Cardiac fibroblast (primary cell): Measurements from ENCODE around the gene BRSK2.

ENCODE experiments used
- DNase-seq, 2 donors: peaks; one replicate each; pipeline versions ENCODE4 v3.0.0 to v3.0.0-alpha.2; 2010; ENCODE audit warnings: low read depth in 2 of 2
- H3K4me3 ChIP-seq, 2 donors: replicated peaks in 1 of 2; 1 replicate in 1 of 2; 2 replicates in 1 of 2; pipeline ENCODE4 v1.5.1; 2011; ENCODE audit warnings: low read depth in 2 of 2, low read length in 2 of 2, mild to moderate bottlenecking in 2 of 2, moderate library complexity in 1 of 2
- CTCF ChIP-seq: IDR thresholded peaks from one replicate; pipeline ENCODE4 v1.5.1; 2011; ENCODE audit warnings: low read depth, mild to moderate bottlenecking, low read length, inconsistent platforms

BRSK2 gene

GRCh38 chr11:1436468-1437039 is 46.8 kb downstream of the BRSK2 start:
- TF ChIP-seq CTCF = no peak
- no peak for DNase-seq
- no peak overlapping the region for H3K4me3 ChIP-seq

GRCh38 chr11:1437500-1437899 is 47.8 kb downstream of the BRSK2 start:
- no peak for TF ChIP-seq CTCF
- DNase-seq = peak; percentile 28 to 88
- no peak overlapping the region for H3K4me3 ChIP-seq

GRCh38 chr11:1438261-1438966 is 48.7 kb downstream of the BRSK2 start:
- DNase-seq = no peak
- TF ChIP-seq CTCF = no peak
- H3K4me3 ChIP-seq = no peak overlapping the region

- TF ChIP-seq CTCF = no peak
- DNase-seq = no peak
- H3K4me3 ChIP-seq = no peak overlapping the region
Observed at GRCh38 chr11:1438967-1439330, 49.2 kb downstream of the BRSK2 start.

GRCh38 chr11:1439341-1439740 is 49.6 kb downstream of the BRSK2 start:
- no peak overlapping the region for H3K4me3 ChIP-seq
- TF ChIP-seq CTCF = no peak
- DNase-seq = no peak

- TF ChIP-seq CTCF = no peak
- no peak overlapping the region for H3K4me3 ChIP-seq
- no peak for DNase-seq
Observed at GRCh38 chr11:1440066-1440465, 50.3 kb downstream of the BRSK2 start.

GRCh38 chr11:1440496-1440895 is 50.8 kb downstream of the BRSK2 start:
- H3K4me3 ChIP-seq = no peak overlapping the region
- no peak for DNase-seq
- no peak for TF ChIP-seq CTCF
